ENCODE measurements around the gene CRTC1. TPM values are rescaled to one million over a fixed set of nuclear protein-coding genes. Genes with fewer than 3 reads are reported as not detected.
A peak's percentile ranks its signal among the peaks of the same experiment; 100 is the strongest.

The CRTC1 gene
- total and polyA plus RNA-seq, 2 of the 13 experiments (the other 11 are each of a cell fraction or from before 2014, with no cell fraction given) = 2.0 to 2.7 TPM

GRCh38 chr19:18759995-18760426 is 76.5 kb downstream of the CRTC1 start:
- H3K4me1 ChIP-seq (ENCODE audit: insufficient read depth, low read length) = peaks cover 27% of the 10 kb centered on the region
- intact Hi-C loops (cut with micrococcal nuclease; ENCODE audit: unreplicated experiment) (no loop called here), in situ Hi-C loops (cut with HindIII; ENCODE audit: extremely low pct_ligation_motif_present, low pct_unique_long_range_greater_than_20kb) (no loop called here)
- no peaks in the 10 kb centered on the region for H3K9me3 ChIP-seq (ENCODE audit: low read length)
- 88% methylated on average over 21 of the region's 22 CpGs for WGBS (ENCODE audit: low lambda C conversion rate)
- no TSS peak for BruUV-seq (replicated peaks)
- DNase-seq (ENCODE audit: low spot score) (no peak), ATAC-seq (no peak), FAIRE-seq (no peak)
- no peaks in the 10 kb centered on the region for H3K27me3 ChIP-seq (ENCODE audit: control insufficient read depth in 1 of 2, insufficient read depth in 2 of 2, low read length in 2 of 2)
- no peak overlapping the region for H3K9ac ChIP-seq (ENCODE audit: insufficient read depth, low read depth, low read length)
- H3K36me3 ChIP-seq (replicated peaks in 1 of 2; ENCODE audit: control insufficient read depth in 1 of 2, insufficient read depth in 2 of 2, low read length in 2 of 2) = no peaks in the 10 kb centered on the region
- H3K79me2 ChIP-seq (ENCODE audit: insufficient read depth, low read length) = no peaks in the 10 kb centered on the region
- H4K20me1 ChIP-seq (ENCODE audit: insufficient read depth, low read length) = no peaks in the 10 kb centered on the region
- no peak overlapping the region for H3K27ac ChIP-seq (ENCODE audit: extremely low read length, insufficient read depth, low read length)
- no peak overlapping the region for H2AFZ ChIP-seq (ENCODE audit: low read length)
- no peak overlapping the region for H3K4me2 ChIP-seq (ENCODE audit: low read depth, low read length)
- TF ChIP-seq AGO2 (optimal IDR thresholded peaks at IDR 0.05; ENCODE audit: low read depth, low read length) (peak; percentile 69), ZNF670 (CRISPR knock-in tag; IDR thresholded peaks at IDR 0.05; ENCODE audit: borderline replicate concordance) (no peak), USF2 (IDR thresholded peaks at IDR 0.05; ENCODE audit: low read depth, low read length) (no peak), USF2 (CRISPR knock-in tag; IDR thresholded peaks at IDR 0.05; ENCODE audit: borderline replicate concordance) (no peak), ZFP82 (CRISPR knock-in tag; IDR thresholded peaks at IDR 0.05; ENCODE audit: borderline replicate concordance) (no peak), HNRNPL (IDR thresholded peaks at IDR 0.05; ENCODE audit: low read depth, low read length) (0 out of 2 replicates have a peak, but pooled peaks have one; percentile 32), ARNT2 (CRISPR knock-in tag; IDR thresholded peaks at IDR 0.05; ENCODE audit: low read depth) (no peak), KLF13 (CRISPR knock-in tag; IDR thresholded peaks at IDR 0.05) (no peak), ZBTB3 (CRISPR knock-in tag; IDR thresholded peaks at IDR 0.05; ENCODE audit: borderline replicate concordance, low read depth) (no peak)
- ChIA-PET POLR2A (no interaction called here), CTCF (ENCODE audit: low intra/inter-chr PET ratio, low total read pairs) (no interaction called here)
- H3K4me3 ChIP-seq (replicated peaks in 1 of 3; ENCODE audit: insufficient read depth in 1 of 3, low read depth in 2 of 3, low read length in 3 of 3) = no peak overlapping the region

Data from HepG2 (cell line).